HepG2 (cell line): ENCODE data around the gene PHKG1. TPM values are rescaled to one million over a fixed set of nuclear protein-coding genes. Genes with fewer than 3 reads are reported as not detected.

Source experiments
- CREB3 ChIP-seq: sonication (generic); formaldehyde crosslinking; IDR thresholded peaks from 2 replicates; pipeline ENCODE4 v1.5.0; 2020; ENCODE audit warnings: missing genetic modification reagents
- ELF3 ChIP-seq: IDR thresholded peaks from 2 replicates; pipeline ENCODE4 v1.6.1; 2016; ENCODE audit warnings: missing genetic modification reagents, missing compliant biosample characterization
- KAT8 ChIP-seq: IDR thresholded peaks from 2 replicates; pipeline ENCODE4 v1.6.1; 2016; ENCODE audit warnings: missing genetic modification reagents, missing compliant biosample characterization
- KDM1A ChIP-seq: IDR thresholded peaks from 2 replicates; pipeline ENCODE4 v1.6.1; 2016; ENCODE audit warnings: missing compliant biosample characterization
- KDM2A ChIP-seq: sonication (generic); formaldehyde crosslinking; IDR thresholded peaks from 2 replicates; pipeline ENCODE4 v1.4.0; 2020; ENCODE audit warnings: low read depth, missing genetic modification reagents, borderline replicate concordance
- NR3C1 ChIP-seq: sonication (generic); formaldehyde crosslinking; IDR thresholded peaks from 2 replicates; pipeline ENCODE4 v1.4.0; 2020; ENCODE audit warnings: missing genetic modification reagents
- RAD21 ChIP-seq: fragments of 450-650 bp; formaldehyde crosslinking; IDR thresholded peaks from 2 replicates; pipeline ENCODE4 v1.5.0; 2020; ENCODE audit warnings: mild to moderate bottlenecking
- REPIN1 ChIP-seq: sonication (generic); formaldehyde crosslinking; IDR thresholded peaks from 2 replicates; pipeline ENCODE4 v1.8.0; 2022; ENCODE audit warnings: missing genetic modification reagents, low read depth, mild to moderate bottlenecking, borderline replicate concordance
- SATB2 ChIP-seq: sonication (generic); formaldehyde crosslinking; IDR thresholded peaks from 2 replicates; pipeline ENCODE4 v1.5.0; 2020; ENCODE audit warnings: missing genetic modification reagents
- STAG1 ChIP-seq: sonication (generic); formaldehyde crosslinking; IDR thresholded peaks from 2 replicates; pipeline ENCODE4 v1.4.0; 2020; ENCODE audit warnings: missing genetic modification reagents
- XRCC5 ChIP-seq: fragments of 200-400 bp; formaldehyde crosslinking; optimal IDR thresholded peaks from 2 replicates; pipeline ENCODE3; 2017; ENCODE audit warnings: mild to moderate bottlenecking, low read length
- ZFP41 ChIP-seq: sonication (generic); formaldehyde crosslinking; IDR thresholded peaks from 2 replicates; pipeline ENCODE4 v1.4.0; 2020; ENCODE audit warnings: mild to moderate bottlenecking, missing genetic modification reagents, borderline replicate concordance
- ZNF318 ChIP-seq: sonication (generic); formaldehyde crosslinking; IDR thresholded peaks from 2 replicates; pipeline ENCODE4 v1.4.0; 2020; ENCODE audit warnings: mild to moderate bottlenecking, missing genetic modification reagents
- ZNF441 ChIP-seq: sonication (generic); formaldehyde crosslinking; IDR thresholded peaks from 2 replicates; pipeline ENCODE4 v1.7.0; 2021; ENCODE audit warnings: missing genetic modification reagents, borderline replicate concordance
- ZNF670 ChIP-seq: sonication (generic); formaldehyde crosslinking; IDR thresholded peaks from 2 replicates; pipeline ENCODE4 v1.8.0; 2022; ENCODE audit warnings: mild to moderate bottlenecking, missing genetic modification reagents, borderline replicate concordance
- ZNF687 ChIP-seq: sonication (generic); formaldehyde crosslinking; IDR thresholded peaks from 2 replicates; pipeline ENCODE4 v1.5.1; 2020; ENCODE audit warnings: mild to moderate bottlenecking, missing genetic modification reagents, moderate library complexity
- ZNF839 ChIP-seq: sonication (generic); formaldehyde crosslinking; IDR thresholded peaks from 2 replicates; pipeline ENCODE4 v1.4.0; 2020; ENCODE audit warnings: missing genetic modification reagents, mild to moderate bottlenecking, borderline replicate concordance
- polyA plus RNA-seq, 8 experiments: library from polyadenylated mRNA; depleted of rRNA in 3 of 8; stranded (reverse) in 7 of 8; unstranded in 1 of 8; fragments of >200 nt; fragmentation: Illumina TruSeq in 4 of 8; extraction: Trizol in 4 of 8; gene quantifications; 2 replicates each; pipeline versions ENCODE4 v1.2.1 to v1.2.3, GENCODE V29; 2011 to 2016; ENCODE audit warnings: low read depth in 4 of 8, missing spikeins in 1 of 8, mixed read lengths in 1 of 8; ENCODE audit not compliant: insufficient read depth in 1 of 8
- total RNA-seq, 5 experiments: library from RNA; depleted of rRNA; stranded (reverse); fragments of >200 nt; fragmentation: Illumina TruSeq; extraction: Trizol; gene quantifications; 2 replicates each; pipeline ENCODE4 v1.2.3, GENCODE V29; 2016; ENCODE audit warnings: low read depth in 1 of 5

PHKG1 gene
- total and polyA plus RNA-seq, 2 of the 13 experiments (the other 11 are each of a cell fraction or from before 2014, with no cell fraction given) = 0.44 to 0.71 TPM

DNA sequence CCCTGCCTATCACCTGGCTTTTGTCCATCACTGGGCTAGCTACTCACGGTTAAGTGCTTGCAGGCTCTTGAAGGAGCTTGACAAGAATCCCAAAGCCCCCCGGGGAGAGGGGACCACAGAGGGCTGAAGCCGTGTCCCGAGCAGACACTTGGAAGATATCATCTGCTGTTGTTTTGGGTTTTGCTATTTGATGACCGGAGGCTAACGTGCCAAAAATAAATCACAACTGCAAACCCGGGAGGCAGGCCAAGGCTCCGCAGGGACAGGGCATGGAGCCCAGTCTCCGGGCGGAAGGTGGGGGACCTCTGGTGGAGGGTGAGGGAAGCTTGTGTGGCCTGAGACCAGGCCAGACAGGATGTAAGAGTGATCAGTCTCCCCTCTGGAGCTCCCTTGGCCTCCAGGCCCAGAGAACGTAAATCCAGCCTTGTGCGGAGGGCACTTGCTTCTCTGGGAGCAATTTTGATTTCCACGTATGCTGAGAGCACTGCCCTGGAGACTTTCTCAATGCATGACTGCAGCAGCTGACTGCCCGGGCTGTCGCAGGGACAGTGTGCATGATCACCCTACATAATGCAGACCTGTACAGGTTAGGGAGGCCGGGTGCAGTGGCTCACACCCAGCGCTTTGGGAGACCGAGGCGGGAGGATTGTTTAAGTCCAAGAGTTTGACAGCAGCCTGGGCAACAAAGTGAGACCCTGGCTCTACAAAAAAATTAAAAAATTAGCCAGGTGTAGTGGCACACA lies at the start of gene PHKG1 (continued):
- TF ChIP-seq ZNF687 = peak; percentile 35; the same call in 1 of the 2 replicates
- peak; percentile 62 for TF ChIP-seq RAD21
- no peak for TF ChIP-seq ELF3
- no peak for TF ChIP-seq ZNF839 (CRISPR knock-in tag)
- no peak for TF ChIP-seq KDM1A (CRISPR knock-in tag)
- TF ChIP-seq KAT8 (CRISPR knock-in tag) = no peak
- no peak for TF ChIP-seq ZFP41
- peak; percentile 38 for TF ChIP-seq XRCC5
- TF ChIP-seq ZNF441 (CRISPR knock-in tag) = no peak
- TF ChIP-seq NR3C1 = no peak
- 0 out of 2 replicates have a peak, but pooled peaks have one; percentile 47 for TF ChIP-seq REPIN1 (CRISPR knock-in tag)
- no peak for TF ChIP-seq ZNF318
- peak; percentile 82 for TF ChIP-seq STAG1
- peak; percentile 27; the same call in 1 of the 2 replicates for TF ChIP-seq KDM2A (CRISPR knock-in tag)
- no peak for TF ChIP-seq SATB2 (CRISPR knock-in tag)
- TF ChIP-seq ZNF670 (CRISPR knock-in tag) = no peak
- TF ChIP-seq CREB3 (CRISPR knock-in tag) = no peak
